Endothelial cell (in vitro differentiated cells): ENCODE data around the gene CLDN7. TPM values are rescaled to one million over a fixed set of nuclear protein-coding genes. Genes with fewer than 3 reads are reported as not detected.

Experiments used
- DNase-seq: peaks from one replicate; pipeline ENCODE4 v3.0.0; 2021; ENCODE audit warnings: low spot score
- H3K27ac Mint-ChIP-seq: one replicate; pipeline ENCODE4 v1.8.0; 2021; ENCODE audit warnings: mixed read lengths, inconsistent platforms; ENCODE audit not compliant: unreplicated experiment
- H3K27me3 Mint-ChIP-seq: one replicate; pipeline ENCODE4 v1.8.0; 2021; ENCODE audit warnings: mild to moderate bottlenecking, moderate library complexity, mixed read lengths, inconsistent platforms; ENCODE audit not compliant: unreplicated experiment
- H3K36me3 Mint-ChIP-seq: one replicate; pipeline ENCODE4 v1.8.0; 2021; ENCODE audit warnings: mild to moderate bottlenecking, low read depth, mixed read lengths, inconsistent platforms; ENCODE audit not compliant: unreplicated experiment
- H3K4me1 Mint-ChIP-seq: one replicate; pipeline ENCODE4 v1.8.0; 2021; ENCODE audit warnings: mild to moderate bottlenecking, mixed read lengths, inconsistent platforms; ENCODE audit not compliant: unreplicated experiment
- H3K4me3 Mint-ChIP-seq: one replicate; pipeline ENCODE4 v1.8.0; 2021; ENCODE audit warnings: mild to moderate bottlenecking, mixed read lengths, inconsistent platforms; ENCODE audit not compliant: unreplicated experiment
- H3K9me3 Mint-ChIP-seq: one replicate; pipeline ENCODE4 v1.8.0; 2021; ENCODE audit warnings: mixed read lengths, inconsistent platforms; ENCODE audit not compliant: unreplicated experiment
- total RNA-seq: library from RNA; stranded (reverse); fragmentation: NEBNext Ultra II Directional; extraction: Animal tissue kit (Norgen Biotek cat#: 25700); gene quantifications from one replicate; pipeline ENCODE4 v1.2.1, GENCODE V29; 2021; ENCODE audit not compliant: unreplicated experiment
- TF ChIP-seq, protein P1 (sequence below): fragments of 200-600 bp; sonication (generic); IDR thresholded peaks from one replicate; pipeline ENCODE4 v1.5.0; 2021; ENCODE audit warnings: antibody characterized with exemption; ENCODE audit not compliant: unreplicated experiment

CLDN7 gene
- total RNA-seq, 1 donor from 2014 or later: 65.7 TPM

DNA sequence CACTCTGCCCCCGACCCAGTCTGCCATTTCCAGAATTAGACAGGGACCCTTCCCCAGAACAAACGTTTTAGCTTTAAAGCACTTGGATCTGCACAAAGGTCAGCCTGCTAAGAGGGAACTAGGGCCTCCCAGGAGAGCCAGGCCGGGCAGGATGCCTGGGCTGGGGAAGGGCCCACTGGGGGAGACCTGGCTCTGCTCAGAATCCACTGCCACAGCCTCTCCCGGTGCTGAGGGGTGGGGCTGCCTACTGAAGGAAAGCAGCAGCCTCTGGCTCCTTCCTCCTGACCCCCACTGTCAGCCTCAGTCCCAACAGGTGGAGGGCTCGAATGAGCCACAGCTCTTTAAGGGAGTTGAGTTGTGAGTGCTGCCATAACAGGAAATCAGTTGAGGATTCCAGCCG, 30.5 kb upstream of the CLDN7 start:
- peaks cover 14% of the 10 kb centered on the region for H3K4me1 Mint-ChIP-seq
- no peak for DNase-seq
- peak overlapping the region; percentile 32 for H3K4me3 Mint-ChIP-seq
- no peaks in the 10 kb centered on the region for H3K9me3 Mint-ChIP-seq
- no peak overlapping the region for H3K27ac Mint-ChIP-seq
- H3K27me3 Mint-ChIP-seq: peaks cover 12% of the 10 kb centered on the region
- TF ChIP-seq, protein P1, sequence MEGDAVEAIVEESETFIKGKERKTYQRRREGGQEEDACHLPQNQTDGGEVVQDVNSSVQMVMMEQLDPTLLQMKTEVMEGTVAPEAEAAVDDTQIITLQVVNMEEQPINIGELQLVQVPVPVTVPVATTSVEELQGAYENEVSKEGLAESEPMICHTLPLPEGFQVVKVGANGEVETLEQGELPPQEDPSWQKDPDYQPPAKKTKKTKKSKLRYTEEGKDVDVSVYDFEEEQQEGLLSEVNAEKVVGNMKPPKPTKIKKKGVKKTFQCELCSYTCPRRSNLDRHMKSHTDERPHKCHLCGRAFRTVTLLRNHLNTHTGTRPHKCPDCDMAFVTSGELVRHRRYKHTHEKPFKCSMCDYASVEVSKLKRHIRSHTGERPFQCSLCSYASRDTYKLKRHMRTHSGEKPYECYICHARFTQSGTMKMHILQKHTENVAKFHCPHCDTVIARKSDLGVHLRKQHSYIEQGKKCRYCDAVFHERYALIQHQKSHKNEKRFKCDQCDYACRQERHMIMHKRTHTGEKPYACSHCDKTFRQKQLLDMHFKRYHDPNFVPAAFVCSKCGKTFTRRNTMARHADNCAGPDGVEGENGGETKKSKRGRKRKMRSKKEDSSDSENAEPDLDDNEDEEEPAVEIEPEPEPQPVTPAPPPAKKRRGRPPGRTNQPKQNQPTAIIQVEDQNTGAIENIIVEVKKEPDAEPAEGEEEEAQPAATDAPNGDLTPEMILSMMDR: no peak
- no peaks in the 10 kb centered on the region for H3K36me3 Mint-ChIP-seq

DNA sequence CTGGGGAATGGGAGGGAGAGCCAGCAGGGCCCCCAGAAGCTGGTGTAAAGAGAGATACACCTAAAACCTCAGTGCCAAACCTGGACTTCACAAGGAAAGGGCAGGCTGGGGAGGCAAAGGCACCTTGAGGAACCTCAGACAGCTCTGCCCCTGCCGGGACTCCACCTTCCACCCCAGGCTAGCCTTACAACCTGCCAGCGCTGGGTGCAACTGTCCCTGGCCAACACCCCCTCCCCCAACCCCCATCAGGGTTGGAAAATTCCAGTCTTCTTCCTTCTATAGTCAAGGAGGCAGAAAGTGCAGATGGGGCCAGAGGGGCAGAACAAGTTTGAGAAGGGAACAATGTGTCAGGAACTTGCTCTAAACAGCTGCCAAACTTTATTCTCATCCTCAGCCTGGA, 29.9 kb upstream of the CLDN7 start:
- no peak overlapping the region for H3K4me3 Mint-ChIP-seq
- TF ChIP-seq, protein P1: no peak

DNA sequence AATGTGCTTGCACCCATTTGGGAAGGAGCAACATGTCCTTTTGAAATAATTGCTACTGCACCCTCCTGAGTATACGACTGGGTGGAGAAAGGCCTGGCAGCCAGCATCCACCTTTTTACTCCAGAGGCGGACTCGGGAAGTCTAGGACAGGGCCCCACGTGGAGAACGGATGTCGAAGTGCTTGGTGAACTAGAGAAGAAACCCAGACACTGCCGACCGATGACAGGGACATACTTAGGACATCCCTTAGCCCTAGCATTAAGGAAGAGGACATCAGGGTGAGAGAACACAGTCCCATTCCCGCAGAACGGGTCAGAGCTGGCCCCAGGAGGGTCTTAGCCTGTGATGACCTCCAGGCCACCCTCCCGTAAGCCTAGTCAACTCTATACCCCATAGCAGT, 28.4 kb upstream of the CLDN7 start:
- TF ChIP-seq, protein P1: no peak
- Mint-ChIP-seq H3K9me3 (no peaks in the 10 kb centered on the region), H3K36me3 (no peaks in the 10 kb centered on the region), H3K27me3 (peaks cover 12% of the 10 kb centered on the region), H3K27ac (no peak overlapping the region), H3K4me1 (peaks cover 11% of the 10 kb centered on the region), H3K4me3 (no peak overlapping the region)
- DNase-seq: no peak

More for the DNA sequence above, 29.9 kb upstream of the CLDN7 start:
- no peak for DNase-seq
- Mint-ChIP-seq H3K36me3 (no peaks in the 10 kb centered on the region), H3K9me3 (no peaks in the 10 kb centered on the region), H3K4me1 (peaks cover 14% of the 10 kb centered on the region), H3K27me3 (peaks cover 13% of the 10 kb centered on the region), H3K27ac (no peak overlapping the region)

DNA sequence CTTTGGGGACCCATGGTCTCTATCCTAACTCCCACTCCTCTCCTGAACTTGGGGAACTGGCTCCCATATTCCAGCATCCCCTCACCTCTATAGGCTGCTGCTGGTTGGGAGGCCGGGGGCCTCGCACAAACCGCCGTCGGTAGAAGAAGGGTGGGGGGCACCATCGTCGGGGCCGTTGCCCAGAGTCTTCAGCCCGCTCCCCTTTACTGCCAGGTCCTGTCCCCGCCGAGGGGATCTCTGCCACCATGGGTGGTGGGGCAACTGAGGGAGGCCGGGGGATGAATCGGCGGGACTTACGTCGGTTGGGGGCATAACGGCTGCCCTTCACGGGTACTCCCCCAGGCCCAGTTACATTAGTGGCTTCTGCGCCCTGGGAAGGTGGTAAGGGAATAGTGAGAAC, 27.9 kb upstream of the CLDN7 start:
- H3K4me1 Mint-ChIP-seq: peaks cover 8% of the 10 kb centered on the region
- H3K9me3 Mint-ChIP-seq: no peaks in the 10 kb centered on the region
- H3K36me3 Mint-ChIP-seq: no peaks in the 10 kb centered on the region
- no peak for DNase-seq
- no peak overlapping the region for H3K27ac Mint-ChIP-seq
- peaks cover 9% of the 10 kb centered on the region for H3K27me3 Mint-ChIP-seq
- no peak overlapping the region for H3K4me3 Mint-ChIP-seq
- TF ChIP-seq, protein P1: no peak

DNA sequence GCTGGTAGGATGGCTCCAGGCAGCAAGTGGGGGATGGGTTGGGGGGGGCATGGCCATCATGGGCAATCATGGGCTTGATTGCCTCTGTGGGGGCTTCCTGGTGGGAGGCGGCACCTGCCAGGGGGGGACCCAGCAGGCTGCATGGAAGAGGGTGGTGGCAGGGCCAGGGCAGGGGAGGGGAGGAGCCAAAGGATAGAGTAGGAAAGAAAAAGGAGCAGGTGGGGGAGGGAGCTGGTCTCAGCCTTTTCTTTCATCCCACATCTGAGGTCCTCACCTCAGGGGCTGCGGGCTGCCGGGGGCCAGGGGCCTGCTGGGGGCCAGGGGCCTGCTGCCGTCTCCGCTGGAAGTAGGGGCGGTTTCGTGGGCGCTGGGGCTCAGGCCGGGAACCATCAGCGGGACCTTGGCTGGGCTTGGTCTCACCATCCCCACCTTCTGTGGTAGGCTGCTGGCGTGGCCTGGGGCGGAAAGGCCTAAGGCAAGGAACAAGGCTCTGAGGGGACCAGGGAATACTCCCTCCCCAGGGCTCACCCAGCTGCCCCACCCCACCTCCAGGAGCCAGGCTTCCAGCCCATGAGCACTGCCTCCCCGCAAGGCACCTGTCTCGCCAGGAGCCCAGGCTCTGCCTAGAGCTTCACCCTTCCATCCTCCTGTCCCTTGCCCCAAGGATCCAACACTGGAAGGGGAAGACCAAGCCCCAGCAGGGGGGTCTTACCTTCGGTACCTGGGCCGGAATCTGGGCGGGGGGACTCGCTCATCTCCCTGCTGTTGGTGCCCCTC, 27.2 kb upstream of the CLDN7 start:
- TF ChIP-seq, protein P1: no peak
- no peaks in the 10 kb centered on the region for H3K36me3 Mint-ChIP-seq
- no peak for DNase-seq
- peaks cover 11% of the 10 kb centered on the region for H3K27me3 Mint-ChIP-seq
- no peak overlapping the region for H3K27ac Mint-ChIP-seq
- no peak overlapping the region for H3K4me3 Mint-ChIP-seq
- H3K9me3 Mint-ChIP-seq: no peaks in the 10 kb centered on the region
- H3K4me1 Mint-ChIP-seq: peaks cover 8% of the 10 kb centered on the region
